Measurements from ENCODE around the gene TM2D3. TPM values are rescaled to one million over a fixed set of nuclear protein-coding genes. Genes with fewer than 3 reads are reported as not detected.

The TM2D3 gene
- total RNA-seq, 4 donors from 2014 or later, result 35.5 to 50.5 (median 40.5) TPM

DNA sequence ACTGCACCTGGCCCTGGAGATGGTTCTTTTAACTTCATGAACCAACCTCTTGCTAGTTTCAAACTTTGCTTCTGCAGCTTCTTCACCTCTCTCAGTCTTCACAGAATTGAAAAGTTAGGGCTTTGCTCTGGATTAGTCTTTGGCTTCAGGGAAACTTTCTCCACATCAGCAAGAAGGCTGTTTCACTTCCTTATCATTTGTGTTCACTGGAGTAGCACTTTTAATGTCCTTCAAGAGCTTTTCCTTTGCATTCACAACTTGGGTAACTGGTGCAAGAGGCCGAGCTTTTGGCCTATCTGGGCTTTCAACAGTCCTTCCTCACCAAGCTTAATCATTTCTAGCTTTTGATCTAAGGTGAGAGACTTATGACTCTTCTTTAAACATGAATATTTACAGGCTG, 15.7 kb upstream of the TM2D3 start:
- Histone ChIP-seq H3K27ac (replicated peaks in 1 of 4) (no peak overlapping the region), H3K27me3 (no peaks in the 10 kb centered on the region), H3K4me3 (no peak overlapping the region), H3K36me3 (peaks cover 5 to 58% (median 32%) of the 10 kb centered on the region in 4 donors), H3K9me3 (peaks cover 0 to 4% (median 0%) of the 10 kb centered on the region in 4 donors), H3K4me1 (no peaks in the 10 kb centered on the region)
- intact Hi-C loops (cut with DNase I), result no loop called here
- DNase-seq (ENCODE audit: extremely low spot score), result no peak
- TF ChIP-seq, protein P1, sequence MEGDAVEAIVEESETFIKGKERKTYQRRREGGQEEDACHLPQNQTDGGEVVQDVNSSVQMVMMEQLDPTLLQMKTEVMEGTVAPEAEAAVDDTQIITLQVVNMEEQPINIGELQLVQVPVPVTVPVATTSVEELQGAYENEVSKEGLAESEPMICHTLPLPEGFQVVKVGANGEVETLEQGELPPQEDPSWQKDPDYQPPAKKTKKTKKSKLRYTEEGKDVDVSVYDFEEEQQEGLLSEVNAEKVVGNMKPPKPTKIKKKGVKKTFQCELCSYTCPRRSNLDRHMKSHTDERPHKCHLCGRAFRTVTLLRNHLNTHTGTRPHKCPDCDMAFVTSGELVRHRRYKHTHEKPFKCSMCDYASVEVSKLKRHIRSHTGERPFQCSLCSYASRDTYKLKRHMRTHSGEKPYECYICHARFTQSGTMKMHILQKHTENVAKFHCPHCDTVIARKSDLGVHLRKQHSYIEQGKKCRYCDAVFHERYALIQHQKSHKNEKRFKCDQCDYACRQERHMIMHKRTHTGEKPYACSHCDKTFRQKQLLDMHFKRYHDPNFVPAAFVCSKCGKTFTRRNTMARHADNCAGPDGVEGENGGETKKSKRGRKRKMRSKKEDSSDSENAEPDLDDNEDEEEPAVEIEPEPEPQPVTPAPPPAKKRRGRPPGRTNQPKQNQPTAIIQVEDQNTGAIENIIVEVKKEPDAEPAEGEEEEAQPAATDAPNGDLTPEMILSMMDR (IDR thresholded peaks at IDR 0.05), result no peak
- TF ChIP-seq EP300 (IDR thresholded peaks at IDR 0.05) (no peak), POLR2A (IDR thresholded peaks at IDR 0.05; ENCODE audit: low read depth) (no peak), POLR2AphosphoS5 (IDR thresholded peaks at IDR 0.05) (no peak)
- WGBS, result 83% methylated on average over 1 of the region's 1 CpG

DNA sequence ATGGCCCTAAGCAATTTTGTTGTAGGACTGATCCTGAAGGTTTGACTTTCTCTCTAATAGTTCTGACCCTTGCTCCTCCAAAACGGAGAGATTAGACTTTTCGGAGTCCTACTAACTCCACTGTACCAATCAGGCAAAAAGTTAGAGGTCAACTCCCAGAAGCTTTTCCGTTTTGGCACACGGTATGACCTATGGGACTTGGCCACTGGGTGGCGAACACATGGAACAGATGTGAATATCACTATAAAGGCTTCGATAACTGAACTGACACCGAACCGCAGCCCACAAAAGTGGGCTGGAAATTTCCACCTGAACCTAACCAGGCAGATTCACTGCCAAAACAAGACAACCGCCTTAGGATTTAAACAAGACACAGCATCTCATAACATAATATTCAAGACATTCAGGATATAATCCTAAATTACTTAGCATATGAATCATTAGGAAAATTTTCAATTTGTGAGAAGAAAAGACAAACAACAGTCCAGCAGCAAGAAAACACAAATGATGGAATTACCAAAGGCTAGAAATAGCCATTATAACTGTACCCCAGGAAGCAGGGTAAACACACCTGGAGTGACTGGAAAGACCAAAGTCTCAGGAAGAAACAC, 12.2 kb upstream of the TM2D3 start:
- Histone ChIP-seq H3K27ac (replicated peaks in 1 of 4) (no peak overlapping the region), H3K36me3 (peaks cover 0 to 42% (median 24%) of the 10 kb centered on the region in 4 donors), H3K4me1 (no peaks in the 10 kb centered on the region), H3K4me3 (no peak overlapping the region), H3K9me3 (peaks cover 0 to 4% (median 0%) of the 10 kb centered on the region in 4 donors), H3K27me3 (no peaks in the 10 kb centered on the region)
- no peak for DNase-seq (ENCODE audit: extremely low spot score)
- intact Hi-C loops (cut with DNase I), result no loop called here
- 81% methylated on average over 9 of the region's 9 CpGs for WGBS
- TF ChIP-seq, protein P1 (IDR thresholded peaks at IDR 0.05), result peak in 1 of 3 experiments; percentile 2
- no peak for TF ChIP-seq POLR2A (IDR thresholded peaks at IDR 0.05; ENCODE audit: low read depth)
- no peak for TF ChIP-seq POLR2AphosphoS5 (IDR thresholded peaks at IDR 0.05)

DNA sequence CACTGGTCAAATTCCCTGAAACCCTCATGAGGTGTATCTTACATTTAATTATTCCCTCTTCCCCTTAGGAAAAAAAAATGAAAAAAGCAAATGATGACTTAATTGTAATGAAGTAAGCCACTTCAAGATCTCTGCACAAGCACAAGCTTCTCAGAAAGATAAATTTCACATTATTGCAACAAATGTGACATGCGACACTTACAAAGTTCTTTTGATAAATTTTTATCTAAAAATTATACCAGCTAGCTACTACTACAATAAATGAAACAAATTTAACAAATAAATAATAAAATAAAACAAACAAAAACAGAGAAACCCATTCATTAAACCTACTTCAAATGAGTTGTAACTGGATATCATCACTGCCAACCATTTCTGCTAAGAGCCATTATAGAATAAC, 10.0 kb upstream of the TM2D3 start:
- Histone ChIP-seq H3K27ac (replicated peaks in 1 of 4) (no peak overlapping the region), H3K4me1 (no peaks in the 10 kb centered on the region), H3K4me3 (no peak overlapping the region), H3K27me3 (no peaks in the 10 kb centered on the region), H3K36me3 (peaks cover 5 to 39% (median 19%) of the 10 kb centered on the region in 4 donors), H3K9me3 (peaks cover 0 to 3% (median 0%) of the 10 kb centered on the region in 4 donors)
- WGBS, result 96% methylated on average over 1 of the region's 1 CpG
- intact Hi-C loops (cut with DNase I), result no loop called here
- TF ChIP-seq POLR2AphosphoS5 (IDR thresholded peaks at IDR 0.05) (no peak), POLR2A (IDR thresholded peaks at IDR 0.05; ENCODE audit: low read depth) (no peak)
- TF ChIP-seq, protein P1 (IDR thresholded peaks at IDR 0.05), result no peak
- DNase-seq (ENCODE audit: extremely low spot score), result no peak

DNA sequence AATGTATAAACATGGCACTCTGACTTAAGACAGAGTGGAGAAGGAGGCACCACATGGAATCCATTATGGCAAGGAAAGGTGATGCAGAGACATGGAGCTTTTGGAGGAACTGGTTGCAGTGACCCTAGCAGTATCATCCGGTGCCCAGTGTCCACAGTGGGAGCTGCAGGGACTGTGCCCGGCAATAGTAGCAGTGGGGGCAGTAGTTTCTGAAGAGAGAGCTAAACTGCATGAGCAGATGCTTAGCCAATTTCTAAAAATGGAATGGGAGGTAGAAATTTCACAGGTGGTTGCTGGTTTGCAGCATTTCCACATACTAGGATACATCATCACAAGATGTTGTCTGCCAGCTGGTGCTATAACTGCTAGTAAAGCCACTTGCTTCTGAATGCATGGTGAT, 7.8 kb upstream of the TM2D3 start:
- intact Hi-C loops (cut with DNase I), result no loop called here
- no peaks in the 10 kb centered on the region for H3K9me3 ChIP-seq
- TF ChIP-seq EP300 (IDR thresholded peaks at IDR 0.05) (no peak), POLR2AphosphoS5 (IDR thresholded peaks at IDR 0.05) (no peak), POLR2A (IDR thresholded peaks at IDR 0.05; ENCODE audit: low read depth) (no peak)
- TF ChIP-seq, protein P1 (IDR thresholded peaks at IDR 0.05), result no peak
- no peaks in the 10 kb centered on the region for H3K4me1 ChIP-seq
- no peak overlapping the region for H3K4me3 ChIP-seq
- peaks cover 15 to 56% (median 32%) of the 10 kb centered on the region in 4 donors for H3K36me3 ChIP-seq
- no peak for DNase-seq (ENCODE audit: extremely low spot score)
- H3K27me3 ChIP-seq, result no peaks in the 10 kb centered on the region
- 83% methylated on average over 2 of the region's 2 CpGs for WGBS
- no peak overlapping the region for H3K27ac ChIP-seq (replicated peaks in 1 of 4)

Data from esophagus muscularis mucosa (tissue), 4 donors.